IMR-90 (cell line): ENCODE data around the gene IGHMBP2. TPM values are rescaled to one million over a fixed set of nuclear protein-coding genes. Genes with fewer than 3 reads are reported as not detected.

ENCODE experiments used
- ATAC-seq: fragments of 200-7000 bp; cut with Tn5 transposase; 2 replicates; pipeline ENCODE4 v1.9.1; 2020; ENCODE audit warnings: low read depth, mild to moderate bottlenecking, moderate library complexity
- BruUV-seq: library from RNA; stranded (reverse); fragments of 400-500 nt; replicated peaks from 2 replicates; lab custom pipeline; 2021; lab: Mats Ljungman, UMichigan
- CTCF ChIA-PET: fragments of 300-600 bp; formaldehyde crosslinking; extraction: SDS; loops from one replicate; lab custom pipeline; 2021; ENCODE audit warnings: antibody characterized with exemption; lab: Yijun Ruan, JAX
- POLR2A ChIA-PET: fragments of 300-600 bp; sonication (Branson Sonifier 250); formaldehyde crosslinking; loops from one replicate; lab custom pipeline; 2022; ENCODE audit warnings: antibody characterized with exemption; ENCODE audit not compliant: unreplicated experiment; lab: Charles Lee
- DNase-seq: peaks from one replicate; pipeline ENCODE4 v3.0.0; 2013
- H2AFZ ChIP-seq: replicated peaks from 2 replicates; pipeline ENCODE3; 2013; ENCODE audit warnings: low read length, mild to moderate bottlenecking; ENCODE audit not compliant: poor library complexity
- H2AK5ac ChIP-seq: 2 replicates; pipeline ENCODE4 v1.6.1; 2013; ENCODE audit warnings: low read depth, low read length, inconsistent platforms
- H2AK9ac ChIP-seq: replicated peaks from 2 replicates; pipeline ENCODE3; 2013; ENCODE audit warnings: mild to moderate bottlenecking, low read depth, low read length, moderate library complexity; ENCODE audit not compliant: poor library complexity
- H2BK120ac ChIP-seq: 2 replicates; pipeline ENCODE4 v1.6.1; 2013; ENCODE audit warnings: low read depth, low read length, inconsistent platforms
- H2BK15ac ChIP-seq: 3 replicates; pipeline ENCODE4 v1.6.1; 2013; ENCODE audit warnings: low read depth, low read length, inconsistent platforms
- H2BK20ac ChIP-seq: 2 replicates; pipeline ENCODE4 v1.6.1; 2013; ENCODE audit warnings: low read depth, mild to moderate bottlenecking, inconsistent platforms, low read length, moderate library complexity
- H2BK5ac ChIP-seq: 2 replicates; pipeline ENCODE4 v1.6.1; 2013; ENCODE audit warnings: mild to moderate bottlenecking, low read depth, low read length, inconsistent platforms; ENCODE audit not compliant: poor library complexity, severe bottlenecking
- H3K14ac ChIP-seq: replicated peaks from 2 replicates; pipeline ENCODE4 v1.6.1; 2013; ENCODE audit warnings: low read depth, low read length, inconsistent platforms
- H3K18ac ChIP-seq: 2 replicates; pipeline ENCODE4 v1.6.1; 2013; ENCODE audit warnings: low read depth, low read length, control low read depth
- H3K23ac ChIP-seq: 2 replicates; pipeline ENCODE4 v1.6.1; 2013; ENCODE audit warnings: low read depth, low read length, inconsistent platforms
- H3K27ac ChIP-seq: 2 replicates; pipeline ENCODE4 v1.5.1; 2013; ENCODE audit warnings: mild to moderate bottlenecking, control low read depth, low read length; ENCODE audit not compliant: insufficient read depth
- H3K27me3 ChIP-seq: 2 replicates; pipeline ENCODE4 v1.6.1; 2013; ENCODE audit warnings: low read length; ENCODE audit not compliant: control insufficient read depth, insufficient read depth
- H3K36me3 ChIP-seq: 2 replicates; pipeline ENCODE4 v1.6.1; 2013; ENCODE audit warnings: low read length, mixed read lengths; ENCODE audit not compliant: control insufficient read depth, insufficient read depth
- H3K4ac ChIP-seq: 2 replicates; pipeline ENCODE4 v1.6.1; 2013; ENCODE audit warnings: low read depth, low read length, inconsistent platforms
- H3K4me1 ChIP-seq: 2 replicates; pipeline ENCODE4 v1.6.1; 2013; ENCODE audit warnings: low read length, mixed read lengths; ENCODE audit not compliant: control insufficient read depth, insufficient read depth
- H3K4me2 ChIP-seq: 2 replicates; pipeline ENCODE4 v1.6.1; 2013; ENCODE audit warnings: low read depth, mild to moderate bottlenecking, control low read depth, low read length, moderate library complexity
- H3K4me3 ChIP-seq: 2 replicates; pipeline ENCODE4 v1.5.1; 2013; ENCODE audit warnings: low read depth, mild to moderate bottlenecking, control low read depth, low read length, moderate library complexity; ENCODE audit not compliant: insufficient read depth
- H3K56ac ChIP-seq: 2 replicates; pipeline ENCODE4 v1.6.1; 2013; ENCODE audit warnings: low read length, inconsistent platforms; ENCODE audit not compliant: insufficient read depth; ENCODE audit errors: extremely low read depth
- H3K79me1 ChIP-seq, 2 experiments: 2 replicates each; pipeline ENCODE4 v1.6.1; 2013; ENCODE audit warnings: low read length in 2 of 2, inconsistent platforms in 1 of 2, low read depth in 1 of 2
- H3K9ac ChIP-seq: 2 replicates; pipeline ENCODE4 v1.6.1; 2013; ENCODE audit warnings: low read depth, low read length, control low read depth
- H3K9me1 ChIP-seq: 2 replicates; pipeline ENCODE4 v1.6.1; 2013; ENCODE audit warnings: low read length, inconsistent platforms; ENCODE audit not compliant: insufficient read depth
- H3K9me3 ChIP-seq: 2 replicates; pipeline ENCODE4 v1.6.1; 2013; ENCODE audit warnings: low read length; ENCODE audit not compliant: control insufficient read depth, insufficient read depth
- H4K20me1 ChIP-seq: 2 replicates; pipeline ENCODE4 v1.6.1; 2013; ENCODE audit warnings: low read length, inconsistent platforms; ENCODE audit not compliant: insufficient read depth
- H4K5ac ChIP-seq: 2 replicates; pipeline ENCODE4 v1.6.1; 2013; ENCODE audit warnings: mild to moderate bottlenecking, low read depth, low read length, control low read depth
- H4K8ac ChIP-seq, 2 experiments: 2 replicates each; pipeline ENCODE4 v1.6.1; 2013; ENCODE audit warnings: low read depth in 2 of 2, low read length in 2 of 2, control low read depth in 1 of 2, inconsistent platforms in 1 of 2
- H4K91ac ChIP-seq: 2 replicates; pipeline ENCODE4 v1.6.1; 2013; ENCODE audit warnings: low read depth, low read length, inconsistent platforms; ENCODE audit not compliant: insufficient read depth
- BHLHE40 ChIP-seq: fragments of 150-350 bp; IDR thresholded peaks from 2 replicates; pipeline ENCODE4 v1.6.1; 2016; ENCODE audit warnings: mild to moderate bottlenecking, low read depth, low read length
- WGBS, 2 experiments: methylation state at CpG; one replicate each; pipeline versions ENCODE4 v1.1.5 to v1.1.7; 2013; ENCODE audit warnings: missing lambda C conversion rate in 2 of 2; ENCODE audit not compliant: insufficient read length in 1 of 2; ENCODE audit errors: extremely low coverage in 2 of 2; 5-methylcytosine and 5-hydroxymethylcytosine counted together
- dilution Hi-C: fragments of 300-500 bp; cut with HindIII; formaldehyde crosslinking; loops from one replicate; pipeline ENCODE4 v1.14.3; 2018; ENCODE audit warnings: low sequenced_read_pairs; ENCODE audit not compliant: unreplicated experiment
- in situ Hi-C: fragments of 300-500 bp; cut with MboI; formaldehyde crosslinking; loops from 3 replicates; pipeline ENCODE4 v1.14.3; 2019; ENCODE audit warnings: low sequenced_read_pairs, inconsistent platforms, mixed read lengths
- intact Hi-C: fragments of 100-400 bp; cut with micrococcal nuclease; formaldehyde crosslinking; loops from 2 replicates; pipeline ENCODE4 v1.10.0; 2022
- polyA plus RNA-seq, 3 experiments: library from polyadenylated mRNA; depleted of rRNA; stranded (reverse); fragments of >200 nt; gene quantifications; 2 replicates each; pipeline ENCODE4 v1.2.3, GENCODE V29; 2012; ENCODE audit warnings: low replicate concordance in 1 of 3
- total RNA-seq: library from RNA; depleted of rRNA; stranded (reverse); fragments of >200 nt; gene quantifications from 2 replicates; pipeline ENCODE4 v1.2.3, GENCODE V29; 2012

The IGHMBP2 gene
- total and polyA plus RNA-seq, 2 of the 4 experiments (the other 2 are of a cell fraction): 4.5 to 11.1 TPM

GRCh38 chr11:68913188-68913587 is 9.5 kb downstream of the IGHMBP2 start:
- Histone ChIP-seq H3K4me3 (no peak overlapping the region), H3K4me1 (0 out of 2 replicates have a peak, but pooled peaks cover 3% of the 10 kb centered on the region), H3K56ac (no peak overlapping the region), H3K27ac (no peak overlapping the region), H3K27me3 (no peaks in the 10 kb centered on the region), H3K9ac (no peak overlapping the region), H4K5ac (no peak overlapping the region), H2BK120ac (no peak overlapping the region), H3K79me1 (peaks cover 3 to 9% of the 10 kb centered on the region in 2 experiments), H3K36me3 (peaks cover 58% of the 10 kb centered on the region), H3K14ac (no peak overlapping the region), H3K9me1 (no peaks in the 10 kb centered on the region), H2AK5ac (no peak overlapping the region), H2AK9ac (no peak overlapping the region), H3K4me2 (no peak overlapping the region), H2BK5ac (no peak overlapping the region), H3K4ac (no peak overlapping the region), H2AFZ (no peak overlapping the region), H3K18ac (no peak overlapping the region), H4K8ac (no peak overlapping the region), H3K23ac (no peak overlapping the region), H4K20me1 (no peaks in the 10 kb centered on the region), H4K91ac (no peak overlapping the region), H3K9me3 (no peaks in the 10 kb centered on the region), H2BK20ac (no peak overlapping the region), H2BK15ac (no peak overlapping the region)
- in situ Hi-C loops: no loop called here
- ChIA-PET CTCF (no interaction called here), POLR2A (no interaction called here)
- WGBS, 2 experiments: 100% methylated on average over 2 of the region's 5 CpGs; no CpG with 5 or more reads in 1 of the 2 experiments
- no peak for DNase-seq
- intact Hi-C loops: no loop called here
- no peak for ATAC-seq
- no peak for TF ChIP-seq BHLHE40
- dilution Hi-C loops: no loop called here
- BruUV-seq: no TSS peak
